Lower leg skin (tissue), 4 donors: ENCODE data around the gene AIF1. TPM values are rescaled to one million over a fixed set of nuclear protein-coding genes. Genes with fewer than 3 reads are reported as not detected.

Experiments used
- DNase-seq, 2 donors: peaks; one replicate each; pipeline ENCODE4 v3.0.0-alpha.2; 2019; ENCODE audit warnings: low spot score in 2 of 2
- H3K4me3 ChIP-seq: fragments of 200-600 bp; sonication (generic); 2 replicates; pipeline ENCODE4 v1.5.1; 2017; ENCODE audit warnings: mild to moderate bottlenecking, low read depth; ENCODE audit not compliant: poor library complexity, severe bottlenecking
- POLR2A ChIP-seq, 2 donors: fragments of 450-650 bp; IDR thresholded peaks; one replicate each; pipeline ENCODE4 v1.6.1; 2016 to 2017; ENCODE audit warnings: antibody characterized with exemption in 2 of 2, mild to moderate bottlenecking in 1 of 2, moderate library complexity in 1 of 2
- WGBS, 2 donors: methylation state at CpG; one replicate each; pipeline ENCODE4 v1.1.5; 2018; 5-methylcytosine and 5-hydroxymethylcytosine counted together
- intact Hi-C: fragments of 100-400 bp; cut with DNase I; formaldehyde crosslinking; loops from one replicate; pipeline ENCODE4 v1.15.0; 2023; ENCODE audit warnings: low total_unique reads
- total RNA-seq, 4 donors: library from RNA; depleted of rRNA; stranded (reverse); fragments of >200 nt; gene quantifications; one replicate each; pipeline ENCODE4 v1.1.0, GENCODE V29; 2016
- TF ChIP-seq, protein P1 (sequence below), 3 donors: fragments of 450-650 bp; IDR thresholded peaks; one replicate each; pipeline ENCODE4 v1.5.1; 2016; ENCODE audit warnings: antibody characterized with exemption in 3 of 3, mild to moderate bottlenecking in 3 of 3, moderate library complexity in 2 of 3

AIF1 gene
- total RNA-seq, 4 donors from 2014 or later, result 4.8 to 13.7 (median 7.2) TPM

DNA sequence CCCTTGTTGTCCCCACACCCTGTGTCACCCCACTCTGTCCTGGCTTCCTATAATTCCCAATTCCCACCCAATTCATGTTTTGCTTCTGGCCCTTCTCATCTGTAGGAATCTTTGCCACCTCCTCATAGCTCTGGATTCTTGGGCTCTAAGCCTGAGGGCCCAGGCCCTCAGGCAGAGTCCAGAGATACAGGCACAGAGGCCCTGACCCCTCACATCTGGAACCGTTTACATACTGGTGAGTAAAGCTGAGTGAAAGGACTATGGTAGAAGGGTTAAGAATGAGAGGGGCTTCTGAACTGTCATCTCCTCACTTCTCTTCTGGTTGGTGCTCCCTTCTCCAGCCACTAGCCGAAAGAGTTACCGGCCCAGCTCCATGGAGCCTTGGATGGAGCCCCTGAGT, 19.1 kb downstream of the AIF1 start:
- H3K4me3 ChIP-seq, result no peak overlapping the region
- intact Hi-C loops, result no loop called here
- WGBS, 2 donors, result 78 to 83% methylated on average over 3 of the region's 3 CpGs
- DNase-seq, result no peak
- no peak for TF ChIP-seq POLR2A (IDR thresholded peaks at IDR 0.05)
- TF ChIP-seq, protein P1, sequence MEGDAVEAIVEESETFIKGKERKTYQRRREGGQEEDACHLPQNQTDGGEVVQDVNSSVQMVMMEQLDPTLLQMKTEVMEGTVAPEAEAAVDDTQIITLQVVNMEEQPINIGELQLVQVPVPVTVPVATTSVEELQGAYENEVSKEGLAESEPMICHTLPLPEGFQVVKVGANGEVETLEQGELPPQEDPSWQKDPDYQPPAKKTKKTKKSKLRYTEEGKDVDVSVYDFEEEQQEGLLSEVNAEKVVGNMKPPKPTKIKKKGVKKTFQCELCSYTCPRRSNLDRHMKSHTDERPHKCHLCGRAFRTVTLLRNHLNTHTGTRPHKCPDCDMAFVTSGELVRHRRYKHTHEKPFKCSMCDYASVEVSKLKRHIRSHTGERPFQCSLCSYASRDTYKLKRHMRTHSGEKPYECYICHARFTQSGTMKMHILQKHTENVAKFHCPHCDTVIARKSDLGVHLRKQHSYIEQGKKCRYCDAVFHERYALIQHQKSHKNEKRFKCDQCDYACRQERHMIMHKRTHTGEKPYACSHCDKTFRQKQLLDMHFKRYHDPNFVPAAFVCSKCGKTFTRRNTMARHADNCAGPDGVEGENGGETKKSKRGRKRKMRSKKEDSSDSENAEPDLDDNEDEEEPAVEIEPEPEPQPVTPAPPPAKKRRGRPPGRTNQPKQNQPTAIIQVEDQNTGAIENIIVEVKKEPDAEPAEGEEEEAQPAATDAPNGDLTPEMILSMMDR (IDR thresholded peaks at IDR 0.05), result no peak

DNA sequence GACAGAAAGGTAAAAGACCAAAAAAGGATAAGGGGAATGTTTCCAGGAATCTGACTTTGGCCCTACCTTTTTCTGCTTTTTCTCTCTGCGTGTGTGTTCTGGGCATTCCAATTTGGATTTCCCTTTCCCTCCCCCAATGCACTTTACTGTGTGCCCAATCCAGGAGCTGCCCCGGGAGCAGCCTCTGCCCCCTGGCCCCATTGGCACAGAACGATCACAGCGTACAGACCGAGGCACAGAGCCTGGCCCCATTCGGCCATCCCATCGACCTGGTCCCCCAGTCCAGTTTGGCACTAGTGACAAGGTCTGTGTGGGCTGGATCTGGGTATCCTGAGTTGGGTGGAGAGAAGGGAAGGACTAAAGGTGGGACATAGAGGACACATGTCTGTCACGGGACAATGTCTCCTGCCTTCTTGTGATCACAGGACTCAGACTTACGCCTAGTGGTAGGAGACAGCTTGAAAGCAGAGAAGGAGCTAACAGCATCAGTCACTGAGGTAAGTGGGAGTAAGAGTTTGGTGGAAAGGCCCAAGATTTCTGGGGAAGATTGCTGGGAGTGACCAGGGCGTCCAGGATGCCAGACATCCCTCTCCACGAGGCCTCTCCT, 20.0 kb downstream of the AIF1 start:
- H3K4me3 ChIP-seq, result no peak overlapping the region
- intact Hi-C loops, result no loop called here
- DNase-seq, result no peak
- no peak for TF ChIP-seq POLR2A (IDR thresholded peaks at IDR 0.05)
- TF ChIP-seq, protein P1 (IDR thresholded peaks at IDR 0.05), result no peak
- 79 to 83% methylated on average over 11 of the region's 11 CpGs for WGBS, 2 donors

- intact Hi-C loops, result no loop called here
- DNase-seq, result no peak
- no peak overlapping the region for H3K4me3 ChIP-seq
- TF ChIP-seq, protein P1 (IDR thresholded peaks at IDR 0.05), result no peak
- no peak for TF ChIP-seq POLR2A (IDR thresholded peaks at IDR 0.05)
- 81 to 83% methylated on average over 22 to 27 of the region's 27 CpGs for WGBS, 2 donors
Measured at GRCh38 chr6:31636698-31637596, 21.9 kb downstream of the AIF1 start.

DNA sequence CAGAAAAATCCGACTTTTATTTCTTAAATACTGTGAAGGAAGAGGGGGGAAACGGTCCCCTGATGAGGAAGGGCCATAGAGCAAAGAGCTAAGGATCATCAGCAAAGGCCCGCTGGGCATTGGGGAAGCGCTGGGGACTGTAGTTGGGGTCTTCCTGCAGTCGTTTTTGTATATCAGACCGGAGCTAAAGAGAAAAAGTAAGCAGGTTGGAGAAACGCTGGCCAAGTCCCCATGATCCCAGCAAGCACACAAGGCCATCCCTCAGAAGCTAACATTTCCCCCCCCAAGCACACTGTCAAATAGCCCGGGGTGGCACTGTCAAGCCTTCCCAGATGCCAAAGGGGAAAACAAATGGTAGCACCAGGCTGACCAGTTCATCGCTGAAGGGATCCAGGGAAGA, 24.0 kb downstream of the AIF1 start:
- TF ChIP-seq, protein P1 (IDR thresholded peaks at IDR 0.05), result no peak
- TF ChIP-seq POLR2A (IDR thresholded peaks at IDR 0.05), result no peak

GRCh38 chr6:31639449-31639861, 24.4 kb downstream of the AIF1 start:
- H3K4me3 ChIP-seq, result no peak overlapping the region
- DNase-seq, result no peak
- intact Hi-C loops, result no loop called here
- TF ChIP-seq, protein P1 (IDR thresholded peaks at IDR 0.05), result no peak
- TF ChIP-seq POLR2A (IDR thresholded peaks at IDR 0.05), result no peak
- WGBS, 2 donors, result 69 to 84% methylated on average over 9 to 10 of the region's 10 CpGs

More for the DNA sequence above, 24.0 kb downstream of the AIF1 start:
- intact Hi-C loops, result no loop called here
- H3K4me3 ChIP-seq, result no peak overlapping the region
- WGBS, 2 donors, result 77 to 88% methylated on average over 9 of the region's 9 CpGs
- DNase-seq, result no peak
